Ovary (tissue), 3 donors: ENCODE results near the gene IDUA.

Experiments
- CTCF ChIP-seq, 3 donors: fragments of 450-650 bp in 2 of 3; fragments of 200-600 bp in 1 of 3; IDR thresholded peaks; one replicate each; pipeline versions ENCODE4 v1.5.1 to v1.8.0; 2016 to 2022; ENCODE audit warnings: antibody characterized with exemption in 3 of 3, mild to moderate bottlenecking in 1 of 3
- EP300 ChIP-seq: sonication (generic); formaldehyde crosslinking; IDR thresholded peaks from one replicate; pipeline ENCODE4 v1.6.1; 2017; ENCODE audit warnings: antibody characterized with exemption
- POLR2A ChIP-seq: fragments of 450-650 bp; IDR thresholded peaks from one replicate; pipeline ENCODE4 v1.6.1; 2017; ENCODE audit warnings: antibody characterized with exemption, mild to moderate bottlenecking, moderate library complexity
- donor health status: DM: no; HTN: no; CAD: no.

DNA sequence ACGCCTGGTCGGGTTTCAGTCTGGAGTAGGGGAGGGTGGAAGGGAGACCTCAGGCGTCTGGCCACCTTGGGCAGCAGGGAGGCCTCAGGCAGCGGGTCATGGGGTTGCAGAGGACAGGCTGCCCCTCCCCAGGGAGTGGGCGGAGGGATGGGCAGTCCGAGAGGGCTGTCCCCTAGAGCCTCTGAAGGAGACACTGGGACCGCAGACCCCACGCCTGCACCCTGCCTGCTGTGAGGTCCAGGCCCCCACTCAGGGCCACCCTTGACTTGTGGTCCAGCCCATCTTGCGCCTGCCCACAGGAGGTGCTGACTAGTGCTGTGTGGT lies 41.0 kb downstream of the IDUA start:
- TF ChIP-seq CTCF (IDR thresholded peaks at IDR 0.05) (no peak), POLR2A (no peak), EP300 (no peak)
